ENCODE data around the gene OLFM1. TPM values are rescaled to one million over a fixed set of nuclear protein-coding genes. Genes with fewer than 3 reads are reported as not detected.

The OLFM1 gene
- total RNA-seq, 1 donor from 2014 or later: 17.9 TPM

Other genes starting within 250 kb of the OLFM1 start
- gene FCN2, start 206.9 kb upstream of the OLFM1 start, total RNA-seq: not detected
- gene FCN1, start 169.8 kb upstream of the OLFM1 start, total RNA-seq: 5.7 TPM

Measured in Right ventricle myocardium inferior (tissue), 1 donor.